Sigmoid colon (tissue), 4 donors: Measurements from ENCODE around the gene RNF128.

Source experiments
- CTCF ChIP-seq, 4 experiments: fragments of 450-650 bp in 3 of 4; fragments of 200-600 bp in 1 of 4; IDR thresholded peaks; one replicate each; pipeline ENCODE4 v1.5.1; 2016 to 2019; ENCODE audit warnings: antibody characterized with exemption in 4 of 4, mild to moderate bottlenecking in 3 of 4, moderate library complexity in 2 of 4
- POLR2AphosphoS5 ChIP-seq, 4 donors: sonication (generic); formaldehyde crosslinking; IDR thresholded peaks; one replicate each; pipeline ENCODE4 v1.6.1; 2017; ENCODE audit warnings: antibody characterized with exemption in 4 of 4

GRCh38 chrX:106791495-106791894, 65.0 kb downstream of the RNF128 start:
- TF ChIP-seq POLR2AphosphoS5 (IDR thresholded peaks at IDR 0.05): no peak
- TF ChIP-seq CTCF (IDR thresholded peaks at IDR 0.05): no peak
